ENCODE results near the gene USF1.

The USF1 gene

GRCh38 chr1:161045736-161046604, at the start of gene USF1:
Gene USF1, minus strand, starts transcription at chr1:161045977. Its CDS starts 2,702 bp downstream, at chr1:161043275.
- peak; percentile 77 to 88 for DNase-seq

DNA sequence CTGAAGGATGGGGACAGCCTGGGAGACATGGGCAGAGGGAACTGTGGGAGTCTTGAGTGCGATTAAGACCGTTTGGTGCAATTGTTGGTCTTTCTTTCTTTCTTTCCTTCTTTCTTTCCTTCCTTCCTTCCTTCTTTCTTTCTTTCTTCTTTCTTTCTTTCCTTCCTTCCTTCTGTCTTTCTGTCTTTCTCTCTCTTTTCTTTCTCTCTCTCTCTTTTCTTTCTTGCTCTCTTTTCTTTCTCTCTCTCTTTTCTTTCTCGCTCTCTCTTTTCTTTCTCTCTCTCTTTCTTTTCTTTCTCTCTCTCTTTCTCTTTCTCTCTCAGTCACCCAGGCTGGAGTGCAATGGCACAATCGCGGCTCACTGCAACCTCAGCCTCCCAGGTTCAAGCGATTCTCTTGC, 49.5 kb upstream of the USF1 start:
- DNase-seq: no peak

GRCh38 chr1:161094481-161094880, 48.7 kb upstream of the USF1 start:
- DNase-seq: no peak

GRCh38 chr1:161092621-161093028, 46.8 kb upstream of the USF1 start:
- peak in 1 of 2 experiments; percentile 14 for DNase-seq

- no peak for DNase-seq
These were observed 46.2 kb upstream of the USF1 start for GRCh38 chr1:161091796-161092507.

- no peak for DNase-seq
These were observed 45.3 kb upstream of the USF1 start for GRCh38 chr1:161091093-161091492.

DNA sequence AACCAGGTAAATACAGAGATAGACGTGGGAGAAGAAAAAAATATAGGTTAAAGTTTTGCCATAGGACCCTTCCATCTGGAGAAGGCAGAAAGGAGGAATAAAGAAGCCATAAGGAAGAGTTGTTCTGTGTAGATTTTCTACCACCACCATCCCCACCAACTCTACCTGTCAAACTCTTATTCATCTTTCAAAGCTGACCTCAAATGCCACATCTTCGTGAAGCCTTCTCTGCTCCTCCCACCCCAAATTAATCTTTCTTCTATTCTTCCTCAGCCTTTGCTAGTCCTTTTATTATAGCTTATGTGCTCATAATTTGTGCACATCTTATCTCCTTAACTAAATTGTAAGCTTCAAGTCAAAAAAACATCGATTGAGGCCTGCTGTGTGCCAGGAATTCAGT, 44.8 kb upstream of the USF1 start:
- DNase-seq: no peak

- DNase-seq: no peak
These were observed 44.2 kb upstream of the USF1 start for GRCh38 chr1:161089938-161090337.

DNA sequence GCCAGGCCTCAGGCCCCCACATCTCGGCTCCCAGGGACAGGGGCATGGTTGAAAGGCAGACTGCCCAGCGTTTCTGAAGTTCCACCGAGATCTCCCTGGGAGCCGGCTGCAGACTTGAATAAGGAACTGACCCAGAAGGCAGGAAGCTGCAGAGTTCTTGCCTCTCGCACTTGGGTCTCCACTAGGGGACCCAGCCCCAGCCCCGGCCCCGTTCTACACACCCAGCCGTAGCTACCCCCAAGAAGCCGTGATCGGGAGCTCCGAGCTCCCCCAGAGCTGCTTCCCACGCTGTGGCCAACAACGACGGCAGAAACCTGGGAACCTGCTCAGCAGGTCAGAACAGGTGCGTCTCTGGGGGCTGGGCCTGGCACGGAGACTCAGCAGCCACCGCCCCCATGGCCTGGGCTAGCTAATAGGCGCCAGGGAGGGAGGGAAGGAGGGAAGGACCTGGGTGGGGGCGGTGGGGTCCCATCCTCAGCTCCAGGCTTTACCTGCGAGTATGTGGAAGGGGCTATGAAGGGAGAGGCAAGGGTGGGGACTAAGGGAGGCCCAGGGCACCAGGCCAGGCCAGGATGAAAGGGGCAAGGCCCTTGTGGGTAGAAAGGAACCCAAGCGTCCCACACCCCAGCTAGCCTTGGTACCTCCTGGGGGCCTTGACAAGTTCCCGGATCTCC, 43.6 kb upstream of the USF1 start, which contains the start of gene NECTIN4:
NECTIN4 (minus strand) TSS at position 308 of the 674 bp plus-strand sequence; CDS start at position 46, 262 bp downstream.
- DNase-seq: no peak

DNA sequence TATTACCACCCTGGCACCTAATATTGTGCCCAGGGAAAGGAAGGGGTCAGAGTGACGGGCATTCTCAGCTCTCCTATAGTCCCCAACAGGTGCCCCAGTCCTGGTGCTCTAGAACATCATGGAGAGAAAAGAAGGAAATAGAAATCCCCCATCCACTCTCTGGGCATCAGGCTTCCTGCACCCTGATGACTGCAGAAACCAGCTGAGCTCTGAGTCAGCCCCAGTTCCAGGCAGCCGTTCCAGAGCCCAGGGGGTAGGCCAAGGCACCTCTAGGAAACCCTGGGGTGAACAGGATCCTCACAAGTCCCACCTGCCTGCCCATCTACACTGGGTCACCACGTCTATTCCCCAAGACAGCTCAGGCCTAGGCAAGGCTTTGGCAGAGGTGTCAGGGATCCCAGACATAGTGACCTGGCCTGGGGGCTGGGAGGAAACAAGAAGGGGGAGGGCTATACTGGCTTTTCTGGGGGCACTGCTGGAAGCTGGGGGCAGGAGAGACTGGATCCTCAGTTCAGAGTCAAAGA, 42.9 kb upstream of the USF1 start:
- DNase-seq: no peak

DNA sequence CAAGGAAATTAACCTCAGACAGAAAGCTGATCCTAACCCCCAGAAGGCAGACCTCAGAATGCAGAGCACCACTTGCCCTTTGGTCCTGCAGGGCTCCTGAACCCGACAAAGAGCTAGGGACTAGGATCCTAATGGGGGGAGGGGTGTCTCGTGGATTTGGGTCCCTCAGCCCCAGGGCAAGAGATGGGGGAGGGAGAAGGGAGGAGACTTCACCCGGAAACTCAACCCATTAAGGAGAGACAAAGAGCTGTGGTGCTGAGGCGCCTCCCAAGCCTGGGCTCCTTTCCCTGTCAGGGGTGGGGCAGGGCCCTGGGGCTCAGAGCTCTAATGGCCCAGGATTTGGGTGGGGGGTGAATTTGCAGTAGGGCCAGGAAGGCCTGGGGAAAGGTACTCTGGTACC, 40.7 kb upstream of the USF1 start:
- DNase-seq: no peak

DNA sequence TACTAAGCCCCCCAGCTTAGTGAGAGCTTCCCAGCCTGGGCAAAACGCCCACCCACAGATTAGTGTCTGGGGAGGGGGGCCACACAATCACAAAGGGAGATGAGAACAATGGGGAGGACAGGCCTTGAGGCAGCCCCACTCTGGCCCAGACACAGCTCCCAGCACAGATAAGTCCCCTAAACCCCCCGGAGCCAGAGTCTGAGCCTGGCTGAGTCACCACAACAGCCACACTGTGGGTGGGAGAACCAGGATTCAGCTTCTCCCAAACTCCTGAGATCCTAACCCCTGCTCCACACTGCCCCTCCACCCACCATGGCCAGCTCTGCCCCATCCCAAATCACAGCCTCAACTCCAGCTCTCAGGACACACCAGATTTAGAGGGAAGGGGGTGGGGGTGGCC, 39.4 kb upstream of the USF1 start:
- no peak for DNase-seq

DNA sequence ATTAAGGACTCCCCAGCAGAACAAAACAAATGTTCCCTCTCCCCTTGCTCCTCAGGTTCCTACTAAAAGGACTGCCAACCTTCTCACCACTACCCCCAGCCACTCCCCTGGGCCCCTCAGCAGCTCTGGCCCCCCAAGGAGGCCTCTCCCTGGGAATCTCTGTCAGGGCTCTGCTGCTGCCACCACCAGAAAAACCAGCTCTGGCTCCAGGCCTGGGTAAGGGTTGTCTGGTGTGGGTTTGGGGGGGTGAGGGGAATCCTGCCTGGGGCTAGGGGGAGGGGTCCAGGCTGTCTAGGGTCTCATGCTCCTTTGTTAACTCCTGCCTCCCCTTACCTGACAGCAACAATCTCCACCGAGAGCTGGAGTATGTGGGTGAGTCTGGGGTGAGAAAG, 38.8 kb upstream of the USF1 start:
- no peak for DNase-seq

DNA sequence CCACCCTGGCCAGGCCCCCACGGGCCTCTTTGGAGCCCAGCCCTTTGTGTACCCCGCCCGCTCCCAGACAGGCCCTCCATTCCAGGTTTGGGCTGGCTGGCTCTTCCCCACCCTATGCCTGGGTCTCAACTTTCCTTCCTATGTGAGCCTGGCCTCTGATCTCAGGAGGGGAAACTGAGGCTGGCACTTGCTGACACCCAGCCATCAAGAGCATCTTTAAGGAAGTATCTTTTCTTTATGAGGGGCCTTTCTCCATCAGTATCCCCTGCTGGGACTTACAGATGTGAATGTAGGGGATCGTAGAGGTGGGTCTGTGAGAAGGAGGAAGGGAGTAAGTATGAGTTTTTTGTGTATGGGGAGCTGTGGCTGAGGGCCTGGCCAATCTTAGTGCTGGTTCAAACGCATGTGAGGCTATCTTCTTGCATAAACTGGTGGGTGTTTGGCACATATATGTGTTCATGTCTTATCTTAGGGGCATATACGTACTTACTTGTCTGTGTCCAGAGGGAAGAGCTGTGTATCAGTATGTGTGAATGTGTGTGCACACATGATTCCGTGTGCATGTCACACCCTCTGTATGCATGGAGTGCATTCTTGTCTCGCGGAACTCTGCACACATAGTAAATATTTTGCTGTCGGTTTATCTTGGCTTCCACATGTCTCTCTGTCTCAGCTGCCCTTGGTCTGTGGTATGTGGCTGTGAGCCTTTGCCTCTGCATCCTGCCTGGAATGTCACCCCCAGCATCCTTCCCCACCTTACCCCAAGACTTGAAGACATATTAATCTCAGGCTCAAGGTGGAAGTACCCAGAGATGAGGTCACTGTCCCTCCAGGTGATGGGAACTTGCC, 38.2 kb upstream of the USF1 start:
- DNase-seq: no peak

DNA sequence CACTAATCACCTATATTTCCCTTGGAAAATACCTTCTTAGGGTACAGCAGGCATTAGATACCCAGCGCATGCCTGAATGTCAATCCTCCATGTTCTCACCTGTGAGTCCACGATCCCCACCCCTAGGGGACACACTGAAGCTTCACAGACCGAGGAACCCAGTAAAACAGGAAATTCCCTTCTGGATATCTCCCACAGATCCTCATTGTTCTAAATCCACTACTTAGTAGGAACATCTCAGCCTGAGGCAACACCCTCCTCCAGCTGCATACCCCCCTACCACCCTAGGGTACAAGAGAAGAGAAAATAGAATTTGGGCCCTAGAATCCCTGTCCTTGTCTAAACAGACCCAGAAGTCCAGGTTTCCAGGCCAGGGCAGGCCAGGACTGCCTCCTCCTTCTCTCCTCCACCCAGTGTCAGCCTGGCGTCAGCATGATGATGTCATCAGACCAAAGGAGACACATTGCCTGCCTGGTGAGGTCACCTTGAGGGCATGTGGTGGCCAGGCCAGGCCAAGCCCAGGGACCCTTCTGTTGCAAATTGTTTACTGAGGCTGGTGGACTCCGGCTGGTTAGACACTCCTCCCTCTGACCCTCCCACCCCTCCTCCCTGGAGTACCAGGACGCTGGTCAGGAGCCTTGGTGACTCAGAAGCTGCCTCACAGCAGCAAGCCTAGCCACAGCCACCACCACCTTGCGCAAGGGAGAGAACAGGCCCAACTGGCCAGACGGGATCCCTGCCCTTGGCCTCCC, 37.4 kb upstream of the USF1 start:
- DNase-seq: peak; percentile 46 to 54

DNA sequence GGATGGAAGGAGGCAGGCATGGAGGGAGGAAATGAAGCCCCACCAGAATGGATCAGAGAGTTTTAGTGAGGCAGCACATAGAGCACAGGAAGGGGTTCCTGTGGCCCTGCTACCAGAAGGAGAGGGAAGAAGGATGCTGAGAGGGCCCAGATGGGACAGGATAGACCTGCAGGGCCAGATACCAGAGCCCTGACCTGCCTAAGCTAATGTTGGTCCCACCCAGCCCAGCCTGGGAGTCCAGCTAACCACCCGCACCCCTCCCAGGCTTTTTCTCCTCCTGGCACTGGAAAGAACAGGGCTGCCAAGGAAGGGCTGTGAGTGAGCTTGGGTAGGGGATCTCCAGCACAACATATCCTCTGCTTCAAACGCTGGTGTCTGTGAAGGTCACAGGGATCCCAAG, 36.7 kb upstream of the USF1 start:
- DNase-seq: no peak

GRCh38 chr1:161081519-161081918, 35.7 kb upstream of the USF1 start:
- DNase-seq: no peak

DNA sequence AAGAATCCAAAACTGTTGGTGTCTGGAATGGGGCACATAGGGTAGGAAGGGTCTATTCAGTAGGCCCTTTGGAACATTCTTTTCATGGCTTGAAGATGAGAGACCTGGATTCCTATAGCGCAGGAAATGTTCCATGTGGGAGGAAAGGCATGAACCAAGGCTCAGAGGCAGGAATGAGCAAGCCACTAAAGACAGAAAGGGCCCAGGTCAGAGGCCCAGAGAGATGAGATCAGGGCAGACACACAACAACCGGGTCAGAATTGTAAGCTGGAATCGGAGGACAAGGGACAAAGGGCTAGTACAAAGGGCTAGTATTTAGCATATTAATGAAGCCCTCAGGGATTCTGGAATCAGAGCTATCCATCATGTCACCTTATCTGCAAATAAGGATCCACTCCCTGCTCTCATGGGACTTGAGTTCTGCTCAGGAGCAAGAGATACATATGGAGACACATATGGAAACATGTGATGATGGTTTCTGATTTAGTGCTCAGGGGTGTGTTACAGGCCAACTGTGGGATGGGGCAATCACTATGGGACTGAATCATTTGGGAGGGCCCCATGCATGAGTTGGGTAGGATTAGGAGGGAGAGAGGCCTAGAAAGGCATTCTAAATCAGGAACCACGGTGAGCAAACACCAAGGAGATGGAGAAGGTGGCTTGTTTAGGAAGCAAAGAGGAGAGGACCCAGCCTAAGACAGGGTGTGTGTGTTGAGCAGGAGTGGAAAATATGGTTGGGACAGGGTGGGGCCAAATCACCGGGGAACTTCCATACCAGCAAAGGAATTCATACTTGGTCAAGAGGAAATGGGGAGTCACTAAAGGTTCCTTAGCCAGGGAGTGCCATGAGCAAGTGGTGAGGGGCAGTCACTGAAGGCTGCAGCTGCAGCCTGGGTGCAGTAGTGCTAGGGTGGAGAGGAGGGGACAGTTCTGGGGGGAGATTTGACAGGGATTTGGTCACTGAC, 34.9 kb upstream of the USF1 start:
- no peak for DNase-seq

DNA sequence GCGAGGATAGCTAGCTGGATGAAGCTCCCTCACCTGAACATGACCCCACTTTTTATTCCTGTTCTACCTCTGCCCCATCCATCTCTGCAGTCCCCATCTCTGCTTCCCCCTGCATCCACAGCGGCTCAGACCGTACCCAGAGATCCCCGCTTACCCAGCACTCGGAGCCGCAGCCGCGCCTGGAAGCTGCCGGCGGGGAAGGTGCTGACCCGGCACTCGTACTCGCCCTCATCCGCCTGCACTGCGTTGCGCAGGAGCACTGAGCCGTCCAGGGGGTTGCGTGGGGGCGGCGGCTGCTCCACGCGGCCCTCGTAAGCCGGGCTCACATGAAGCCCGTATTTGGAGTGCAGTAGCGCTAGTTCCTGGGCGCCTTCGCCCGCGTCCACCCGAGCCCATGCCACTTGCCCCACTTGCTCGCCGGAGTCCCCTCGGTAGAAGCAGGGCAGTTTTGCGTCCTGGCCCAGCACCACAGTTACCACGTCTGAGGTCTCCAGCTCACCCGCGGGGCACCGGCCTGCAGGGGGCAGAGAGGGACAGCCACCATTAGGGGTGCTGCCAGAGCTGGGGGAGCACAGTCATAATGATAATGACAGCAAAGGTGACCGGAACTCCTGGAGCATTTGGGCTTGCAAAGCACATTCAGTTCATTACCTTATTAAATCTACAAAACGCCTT, 33.8 kb upstream of the USF1 start:
- DNase-seq: no peak

DNA sequence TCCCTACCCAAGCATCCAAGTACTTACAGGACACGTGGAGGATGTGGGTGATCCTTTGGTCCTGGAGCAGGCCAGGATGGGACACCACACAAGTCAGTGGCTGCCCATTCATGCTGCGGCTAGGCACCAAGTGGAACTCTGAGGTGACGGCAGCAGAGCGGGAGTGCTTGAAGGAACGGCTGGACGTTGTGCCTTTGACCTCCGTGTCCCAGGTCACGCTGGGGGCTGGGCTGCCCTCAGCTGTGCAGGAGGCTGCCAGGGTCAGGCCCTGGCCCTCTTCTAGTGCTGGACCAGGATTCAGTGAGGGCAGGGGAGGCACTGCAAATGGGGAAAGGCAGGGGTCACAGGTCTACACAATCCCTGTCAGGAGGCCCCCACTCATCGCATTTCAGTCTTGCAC, 31.6 kb upstream of the USF1 start:
- no peak for DNase-seq
